ENCODE data around the gene NDUFA8. TPM values are rescaled to one million over a fixed set of nuclear protein-coding genes. Genes with fewer than 3 reads are reported as not detected.

Gene NDUFA8
- total and polyA plus RNA-seq, 2 experiments from 2014 or later: 36.6 to 144 TPM

- no peaks in the 10 kb centered on the region for H3K36me3 Mint-ChIP-seq (ENCODE audit: low read depth)
- Histone ChIP-seq H3K79me2 (replicated peaks; ENCODE audit: insufficient read depth) (no peaks in the 10 kb centered on the region), H3K9me2 (ENCODE audit: insufficient read depth) (no peaks in the 10 kb centered on the region), H3K27me3 (ENCODE audit: insufficient read depth) (no peaks in the 10 kb centered on the region), H3K27ac (ENCODE audit: low read depth) (no peak overlapping the region), H3K4me2 (no peak overlapping the region), H2AFZ (no peak overlapping the region), H4K20me1 (replicated peaks; ENCODE audit: insufficient read depth) (no peaks in the 10 kb centered on the region), H3F3A (replicated peaks; ENCODE audit: low read depth) (no peaks in the 10 kb centered on the region), H3K4me3 (no peak overlapping the region), H3K4me1 (ENCODE audit: insufficient read depth) (no peaks in the 10 kb centered on the region), H3K36me3 (ENCODE audit: insufficient read depth) (no peaks in the 10 kb centered on the region)
- H3K27ac Mint-ChIP-seq: no peak overlapping the region
- no peak overlapping the region for H3K4me3 Mint-ChIP-seq
- ATAC-seq (no peak), DNase-seq (ENCODE audit: low spot score) (no peak)
- H3K4me1 Mint-ChIP-seq: peaks cover 18% of the 10 kb centered on the region
- H3K27me3 Mint-ChIP-seq (ENCODE audit: insufficient read depth, low read depth, poor library complexity): peaks cover 12% of the 10 kb centered on the region
- no peak for TF ChIP-seq ZNF331 (CRISPR knock-in tag; IDR thresholded peaks at IDR 0.05; ENCODE audit: low read depth)
- no peak for TF ChIP-seq REST (IDR thresholded peaks at IDR 0.05; ENCODE audit: unreplicated experiment)
- no peak for TF ChIP-seq ZNF462 (CRISPR knock-in tag; IDR thresholded peaks at IDR 0.05)
- TF ChIP-seq ZNF114 (CRISPR knock-in tag; IDR thresholded peaks at IDR 0.05): no peak
- TF ChIP-seq ETS1 (IDR thresholded peaks at IDR 0.05): no peak
- TF ChIP-seq JUNB (IDR thresholded peaks at IDR 0.05; ENCODE audit: unreplicated experiment): no peak
- TF ChIP-seq STAT1 (IDR thresholded peaks at IDR 0.05; ENCODE audit: unreplicated experiment): no peak
- no peak for TF ChIP-seq EZH2 (IDR thresholded peaks at IDR 0.05; ENCODE audit: low read depth, unreplicated experiment)
- TF ChIP-seq NANOG (IDR thresholded peaks at IDR 0.05; ENCODE audit: borderline replicate concordance): no peak
- TF ChIP-seq EZH2phosphoT487 (IDR thresholded peaks at IDR 0.05; ENCODE audit: unreplicated experiment): no peak
- no peak for TF ChIP-seq CTCF (conservative IDR thresholded peaks at IDR 0.05; ENCODE audit: low read depth in 2 of 2)
- TF ChIP-seq POLR2AphosphoS5 (IDR thresholded peaks at IDR 0.05; ENCODE audit: low read depth): no peak
- TF ChIP-seq CREB1 (CRISPR knock-in tag; IDR thresholded peaks at IDR 0.05; ENCODE audit: low read depth): no peak
- 0 out of 3 replicates have a peak, but pooled peaks cover 5% of the 10 kb centered on the region for H3K9me3 Mint-ChIP-seq
Measured at GRCh38 chr9:122107291-122107805, 52.2 kb downstream of the NDUFA8 start.

All from GM23338 (cell line).